ENCODE measurements around the gene MTHFD2L.
"Not testable (repeated sequence)": the region's sequence is repeated elsewhere in the genome, so short reads cannot be mapped to it uniquely, and the experiment has no call there.

MTHFD2L gene

GRCh38 chr4:74127745-74128144 lies 30.2 kb upstream of the MTHFD2L start:
- Histone ChIP-seq H3K9me3 (no peaks in the 10 kb centered on the region), H3K27me3 (no peaks in the 10 kb centered on the region), H3K4me3 (ENCODE audit: low read depth in 1 of 2, low read length in 1 of 2) (no peak overlapping the region), H3K36me3 (no peaks in the 10 kb centered on the region), H3K4me1 (ENCODE audit: control insufficient read depth in 1 of 2, insufficient read depth in 1 of 2, low read depth in 1 of 2, low read length in 1 of 2) (no peaks in the 10 kb centered on the region), H3K27ac (no peak overlapping the region)
- no peak for TF ChIP-seq CTCF (IDR thresholded peaks at IDR 0.05)

- H3K4me3 ChIP-seq (ENCODE audit: low read depth in 1 of 2, low read length in 1 of 2); H3K4me1 ChIP-seq (ENCODE audit: control insufficient read depth in 1 of 2, insufficient read depth in 1 of 2, low read depth in 1 of 2, low read length in 1 of 2); H3K27ac ChIP-seq; H3K27me3 ChIP-seq; H3K36me3 ChIP-seq; H3K9me3 ChIP-seq: not testable (repeated sequence)
Measured at GRCh38 chr4:74130843-74131242, 27.1 kb upstream of the MTHFD2L start.

GRCh38 chr4:74132188-74132587 lies 25.7 kb upstream of the MTHFD2L start:
- H3K9me3 ChIP-seq; H3K27me3 ChIP-seq; H3K27ac ChIP-seq; H3K36me3 ChIP-seq; H3K4me3 ChIP-seq (ENCODE audit: low read depth in 1 of 2, low read length in 1 of 2); H3K4me1 ChIP-seq (ENCODE audit: control insufficient read depth in 1 of 2, insufficient read depth in 1 of 2, low read depth in 1 of 2, low read length in 1 of 2): not testable (repeated sequence)

GRCh38 chr4:74132944-74133343 lies 25.0 kb upstream of the MTHFD2L start:
- Histone ChIP-seq H3K4me3 (ENCODE audit: low read depth in 1 of 2, low read length in 1 of 2) (no peak overlapping the region), H3K9me3 (no peaks in the 10 kb centered on the region), H3K27ac (no peak overlapping the region), H3K27me3 (no peaks in the 10 kb centered on the region), H3K4me1 (ENCODE audit: control insufficient read depth in 1 of 2, insufficient read depth in 1 of 2, low read depth in 1 of 2, low read length in 1 of 2) (no peaks in the 10 kb centered on the region), H3K36me3 (no peaks in the 10 kb centered on the region)
- TF ChIP-seq CTCF (IDR thresholded peaks at IDR 0.05) = no peak

GRCh38 chr4:74133786-74134499 lies 24.0 kb upstream of the MTHFD2L start:
- Histone ChIP-seq H3K36me3 (no peaks in the 10 kb centered on the region), H3K27ac (no peak overlapping the region), H3K4me3 (ENCODE audit: low read depth in 1 of 2, low read length in 1 of 2) (no peak overlapping the region), H3K9me3 (no peaks in the 10 kb centered on the region), H3K27me3 (no peaks in the 10 kb centered on the region), H3K4me1 (ENCODE audit: control insufficient read depth in 1 of 2, insufficient read depth in 1 of 2, low read depth in 1 of 2, low read length in 1 of 2) (no peaks in the 10 kb centered on the region)
- peak; percentile 82 for TF ChIP-seq CTCF (IDR thresholded peaks at IDR 0.05)

- no peaks in the 10 kb centered on the region for H3K27me3 ChIP-seq
Measured at GRCh38 chr4:74134500-74134852, 23.4 kb upstream of the MTHFD2L start.

More at GRCh38 chr4:74134500-74134852, 23.4 kb upstream of the MTHFD2L start:
- no peaks in the 10 kb centered on the region for H3K9me3 ChIP-seq
- TF ChIP-seq CTCF (IDR thresholded peaks at IDR 0.05) = no peak
- no peak overlapping the region for H3K4me3 ChIP-seq (ENCODE audit: low read depth in 1 of 2, low read length in 1 of 2)
- no peaks in the 10 kb centered on the region for H3K36me3 ChIP-seq
- H3K27ac ChIP-seq = no peak overlapping the region
- H3K4me1 ChIP-seq (ENCODE audit: control insufficient read depth in 1 of 2, insufficient read depth in 1 of 2, low read depth in 1 of 2, low read length in 1 of 2) = no peaks in the 10 kb centered on the region
